A549 (cell line): ENCODE results near the gene FUT3. TPM values are rescaled to one million over a fixed set of nuclear protein-coding genes. Genes with fewer than 3 reads are reported as not detected.

Experiments
- ATAC-seq, 2 experiments: fragments of 200-7000 bp in 1 of 2; fragments of >200 bp in 1 of 2; cut with Nextera tagmentation in 1 of 2; cut with Tn5 transposase in 1 of 2; 3 replicates each; pipeline versions ENCODE4 v1.8.0 to v1.9.1; 2018 to 2020; ENCODE audit warnings: mild to moderate bottlenecking in 1 of 2, moderate library complexity in 1 of 2
- CTCF ChIA-PET: fragments of 300-600 bp; sonication (Branson Sonifier 250); formaldehyde crosslinking; extraction: SDS; loops from one replicate; lab custom pipeline; 2021; ENCODE audit warnings: antibody characterized with exemption, inconsistent platforms; lab: Yijun Ruan, JAX
- POLR2A ChIA-PET: fragments of 350-600 bp; formaldehyde crosslinking; extraction: SDS; loops from one replicate; lab custom pipeline; 2021; ENCODE audit warnings: antibody characterized with exemption, inconsistent platforms; lab: Yijun Ruan, JAX
- DNase-seq, 2 experiments: peaks; one replicate each; pipeline versions ENCODE4 v3.0.0 to v3.0.0-alpha.2; 2011 to 2016; ENCODE audit warnings: low read depth in 1 of 2, low spot score in 1 of 2
- FAIRE-seq: peaks from 2 replicates; lab custom pipeline; 2011; peaks lifted over from hg19 to GRCh38; lab: Jason Lieb, UNC
- H3K27ac ChIP-seq, 2 experiments: fragments of >200 bp; sonication (Bioruptor Twin); formaldehyde crosslinking; 3 replicates each; pipeline ENCODE4 v1.5.1; 2016 to 2017
- H3K4me1 ChIP-seq: fragments of >200 bp; sonication (Bioruptor Twin); formaldehyde crosslinking; 3 replicates; pipeline ENCODE4 v1.6.1; 2016
- H3K4me2 ChIP-seq: fragments of >200 bp; sonication (Bioruptor Twin); formaldehyde crosslinking; 3 replicates; pipeline ENCODE4 v1.6.1; 2016
- H3K4me3 ChIP-seq: fragments of >200 bp; sonication (Bioruptor Twin); formaldehyde crosslinking; 3 replicates; pipeline ENCODE4 v1.5.1; 2016
- H3K9me3 ChIP-seq: fragments of >200 bp; sonication (Bioruptor Twin); formaldehyde crosslinking; 3 replicates; pipeline ENCODE4 v1.6.1; 2016
- CBX2 ChIP-seq: fragments of 200-600 bp; sonication (generic); IDR thresholded peaks from 2 replicates; pipeline ENCODE4 v1.6.1; 2016; ENCODE audit warnings: low read depth, mild to moderate bottlenecking, borderline replicate concordance
- CBX8 ChIP-seq: fragments of 200-600 bp; sonication (generic); IDR thresholded peaks from 2 replicates; pipeline ENCODE4 v1.6.1; 2016
- CHD2 ChIP-seq: fragments of 150-350 bp; IDR thresholded peaks from 2 replicates; pipeline ENCODE4 v1.6.1; 2014; ENCODE audit warnings: low read length; ENCODE audit not compliant: partially characterized antibody
- CHD4 ChIP-seq: fragments of 200-600 bp; sonication (generic); IDR thresholded peaks from 2 replicates; pipeline ENCODE4 v1.6.1; 2016; ENCODE audit warnings: antibody characterized with exemption, mild to moderate bottlenecking, borderline replicate concordance
- CTCF ChIP-seq: fragments of >200 bp; sonication (Bioruptor Twin); formaldehyde crosslinking; IDR thresholded peaks from 3 replicates; pipeline ENCODE4 v1.5.1; 2016
- E2F6 ChIP-seq: IDR thresholded peaks from 2 replicates; pipeline ENCODE4 v1.6.1; 2012; ENCODE audit warnings: low read depth, borderline replicate concordance
- EP300 ChIP-seq, 2 experiments: fragments of >200 bp; sonication (Bioruptor Twin); formaldehyde crosslinking; IDR thresholded peaks; 2 replicates in 1 of 2; 3 replicates in 1 of 2; pipeline ENCODE4 v1.6.1; 2016 to 2017
- FOXS1 ChIP-seq: fragments of 250-450 bp; sonication (Bioruptor Pico); IDR thresholded peaks from 2 replicates; pipeline ENCODE4 v1.5.0; 2020; ENCODE audit warnings: mild to moderate bottlenecking, moderate library complexity
- GATA3 ChIP-seq: IDR thresholded peaks from 2 replicates; pipeline ENCODE4 v1.6.1; 2012; ENCODE audit warnings: borderline replicate concordance
- HDAC2 ChIP-seq: fragments of 200-600 bp; sonication (generic); IDR thresholded peaks from 2 replicates; pipeline ENCODE4 v1.6.1; 2016
- HOXB13 ChIP-seq: fragments of 250-450 bp; sonication (Bioruptor Pico); IDR thresholded peaks from 2 replicates; pipeline ENCODE4 v1.5.0; 2020; ENCODE audit warnings: low read depth, mild to moderate bottlenecking, moderate library complexity
- KDM5A ChIP-seq: fragments of 200-600 bp; sonication (generic); IDR thresholded peaks from 2 replicates; pipeline ENCODE4 v1.6.1; 2016; ENCODE audit warnings: antibody characterized with exemption, mild to moderate bottlenecking
- MAZ ChIP-seq: fragments of 150-350 bp; IDR thresholded peaks from 2 replicates; pipeline ENCODE4 v1.6.1; 2014; ENCODE audit warnings: antibody characterized with exemption, low read depth, low read length, borderline replicate concordance
- MYC ChIP-seq: IDR thresholded peaks from 2 replicates; pipeline ENCODE4 v1.6.1; 2012; ENCODE audit warnings: mild to moderate bottlenecking, inconsistent platforms, low read length, improper control_type of control experiment, borderline replicate concordance
- NR3C1 ChIP-seq: fragments of >200 bp; sonication (Bioruptor Twin); formaldehyde crosslinking; IDR thresholded peaks from 3 replicates; pipeline ENCODE4 v1.6.1; 2017
- PBX3 ChIP-seq: IDR thresholded peaks from 2 replicates; pipeline ENCODE4 v1.6.1; 2012
- POLR2A ChIP-seq: IDR thresholded peaks from 2 replicates; pipeline ENCODE4 v1.6.1; 2012; ENCODE audit warnings: mild to moderate bottlenecking, low read length
- POLR2AphosphoS2 ChIP-seq: conservative IDR thresholded peaks from 2 replicates; pipeline ENCODE4 v1.6.1; 2012; ENCODE audit warnings: low read length, improper control_type of control experiment, inconsistent platforms
- RAD21 ChIP-seq, 2 experiments: fragments of >200 bp in 1 of 2; sonication (Bioruptor Twin) in 1 of 2; formaldehyde crosslinking in 1 of 2; IDR thresholded peaks in 1 of 2; conservative IDR thresholded peaks in 1 of 2; 2 replicates in 1 of 2; 3 replicates in 1 of 2; pipeline ENCODE4 v1.6.1; 2012 to 2018; ENCODE audit warnings: inconsistent platforms in 1 of 2
- RNF2 ChIP-seq: fragments of 200-600 bp; sonication (generic); IDR thresholded peaks from 2 replicates; pipeline ENCODE4 v1.6.1; 2016; ENCODE audit warnings: low read depth, mild to moderate bottlenecking, antibody characterized with exemption, moderate library complexity, borderline replicate concordance
- TFCP2L1 ChIP-seq: fragments of 250-450 bp; sonication (Bioruptor Pico); IDR thresholded peaks from 2 replicates; pipeline ENCODE4 v1.5.0; 2021; ENCODE audit warnings: mild to moderate bottlenecking
- ZC3H11A ChIP-seq: fragments of 450-650 bp; IDR thresholded peaks from 2 replicates; pipeline ENCODE4 v1.6.1; 2014; ENCODE audit warnings: antibody characterized with exemption, mild to moderate bottlenecking
- ZNF302 ChIP-seq: fragments of 250-450 bp; sonication (Bioruptor Pico); IDR thresholded peaks from 2 replicates; pipeline ENCODE4 v1.9.0; 2021; ENCODE audit warnings: inconsistent platforms, mild to moderate bottlenecking, moderate library complexity
- WGBS: methylation state at CpG from one replicate; pipeline ENCODE4 v1.1.6; 2017; ENCODE audit errors: missing lambda C conversion rate; 5-methylcytosine and 5-hydroxymethylcytosine counted together
- polyA plus RNA-seq, 4 experiments: library from polyadenylated mRNA; depleted of rRNA in 3 of 4; stranded (reverse); fragments of >200 nt; fragmentation: RNase III in 1 of 4; extraction: RNeasy Plus Mini Kit Qiagen cat#74134 plus additional on column Dnase treatment in 1 of 4; gene quantifications; 2 replicates in 3 of 4; 3 replicates in 1 of 4; pipeline ENCODE4 v1.2.3, GENCODE V29; 2011 to 2017
- TF ChIP-seq, protein P1 (sequence below): fragments of 250-450 bp; sonication (Bioruptor Pico); IDR thresholded peaks from 2 replicates; pipeline ENCODE4 v1.5.0; 2020; ENCODE audit warnings: low read depth, mild to moderate bottlenecking, moderate library complexity
- TF ChIP-seq, protein P2 (sequence below): fragments of >200 bp; sonication (Bioruptor Twin); formaldehyde crosslinking; IDR thresholded peaks from 2 replicates; pipeline ENCODE4 v1.6.1; 2016
- TF ChIP-seq, protein P3 (sequence below): fragments of 150-350 bp; IDR thresholded peaks from 2 replicates; pipeline ENCODE4 v1.6.1; 2014; ENCODE audit warnings: low read depth, mild to moderate bottlenecking, low read length
- TF ChIP-seq, protein P4 (sequence below): IDR thresholded peaks from 2 replicates; pipeline ENCODE4 v1.6.1; 2012

The FUT3 gene
- polyA plus RNA-seq, 2 of the 4 experiments (the other 2 are of a cell fraction): 0.09 TPM

- CTCF ChIA-PET: interaction anchor here (0.7 to 8.5 kb wide), 5 partner anchors 25 to 1011 kb away, joined by 3 to 74 read pairs (median 3); partner anchors contain the start of gene NRTN
- peak overlapping the region; percentile 64 for H3K4me3 ChIP-seq
- DNase-seq: no peak
- no peaks in the 10 kb centered on the region for H3K9me3 ChIP-seq
- ATAC-seq: no peak
- peak overlapping the region; percentile 89 for H3K4me2 ChIP-seq
- TF ChIP-seq, protein P1, sequence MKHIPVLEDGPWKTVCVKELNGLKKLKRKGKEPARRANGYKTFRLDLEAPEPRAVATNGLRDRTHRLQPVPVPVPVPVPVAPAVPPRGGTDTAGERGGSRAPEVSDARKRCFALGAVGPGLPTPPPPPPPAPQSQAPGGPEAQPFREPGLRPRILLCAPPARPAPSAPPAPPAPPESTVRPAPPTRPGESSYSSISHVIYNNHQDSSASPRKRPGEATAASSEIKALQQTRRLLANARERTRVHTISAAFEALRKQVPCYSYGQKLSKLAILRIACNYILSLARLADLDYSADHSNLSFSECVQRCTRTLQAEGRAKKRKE (CRISPR knock-in tag): no peak
- TF ChIP-seq PBX3 (no peak), FOXS1 (no peak)
- TF ChIP-seq, all 56 proteins: peak for 0
- no peak for FAIRE-seq
- Histone ChIP-seq H3K4me1 (peaks cover 19% of the 10 kb centered on the region), H3K27ac (peak overlapping the region; percentile 91 to 98)
- 88% methylated on average over 33 of the region's 47 CpGs for WGBS
- POLR2A ChIA-PET: interaction anchor here (0.6 to 2.7 kb wide), 22 partner anchors 8 to 437 kb away, joined by 3 to 42 read pairs (median 4); partner anchors contain the start of genes FUT5, FUT6, NDUFA11 and NRTN
Measured at GRCh38 chr19:5828661-5829566, 22.3 kb downstream of the FUT3 start.

- CTCF ChIA-PET: interaction anchor here (0.7 to 8.5 kb wide), 7 partner anchors 24 to 1010 kb away, joined by 3 to 74 read pairs (median 3); partner anchors contain the start of gene NRTN
- peak overlapping the region; percentile 64 for H3K4me3 ChIP-seq
- POLR2A ChIA-PET: interaction anchor here (0.5 to 2.7 kb wide), 32 partner anchors 9 to 438 kb away, joined by 3 to 42 read pairs (median 4); partner anchors contain the start of genes DUS3L, FUT5, FUT6 and NDUFA11
- peaks cover 19% of the 10 kb centered on the region for H3K4me1 ChIP-seq
- 4% methylated on average over 12 of the region's 91 CpGs for WGBS
- ATAC-seq: peak; percentile 73 to 81
- peak; percentile 89 to 93 for DNase-seq
- H3K9me3 ChIP-seq: no peaks in the 10 kb centered on the region
- peak overlapping the region; percentile 91 to 98 for H3K27ac ChIP-seq
- FAIRE-seq: no peak
- H3K4me2 ChIP-seq: peak overlapping the region; percentile 89
- TF ChIP-seq CHD4 (no peak), CBX8 (no peak), MAZ (no peak), RAD21 (conservative IDR thresholded peaks at IDR 0.05 in 1 of 2, IDR thresholded peaks at IDR 0.05 in 1 of 2) (no peak), ZNF302 (CRISPR knock-in tag) (no peak), EP300 (IDR thresholded peaks at IDR 0.05) (no peak), HDAC2 (no peak), CBX2 (no peak), HOXB13 (CRISPR knock-in tag) (no peak), ZC3H11A (no peak), CTCF (no peak), NR3C1 (no peak), RNF2 (no peak), CHD2 (peak; percentile 97), E2F6 (peak; percentile 88; the same call in 1 of the 2 replicates), TFCP2L1 (CRISPR knock-in tag) (0 out of 2 replicates have a peak, but pooled peaks have one; percentile 63), KDM5A (no peak), FOXS1 (no peak), GATA3 (no peak), POLR2A (peak; percentile 96), POLR2AphosphoS2 (no peak), MYC (no peak)
- TF ChIP-seq, protein P2, sequence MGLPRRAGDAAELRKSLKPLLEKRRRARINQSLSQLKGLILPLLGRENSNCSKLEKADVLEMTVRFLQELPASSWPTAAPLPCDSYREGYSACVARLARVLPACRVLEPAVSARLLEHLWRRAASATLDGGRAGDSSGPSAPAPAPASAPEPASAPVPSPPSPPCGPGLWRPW: no peak
- TF ChIP-seq, protein P3, sequence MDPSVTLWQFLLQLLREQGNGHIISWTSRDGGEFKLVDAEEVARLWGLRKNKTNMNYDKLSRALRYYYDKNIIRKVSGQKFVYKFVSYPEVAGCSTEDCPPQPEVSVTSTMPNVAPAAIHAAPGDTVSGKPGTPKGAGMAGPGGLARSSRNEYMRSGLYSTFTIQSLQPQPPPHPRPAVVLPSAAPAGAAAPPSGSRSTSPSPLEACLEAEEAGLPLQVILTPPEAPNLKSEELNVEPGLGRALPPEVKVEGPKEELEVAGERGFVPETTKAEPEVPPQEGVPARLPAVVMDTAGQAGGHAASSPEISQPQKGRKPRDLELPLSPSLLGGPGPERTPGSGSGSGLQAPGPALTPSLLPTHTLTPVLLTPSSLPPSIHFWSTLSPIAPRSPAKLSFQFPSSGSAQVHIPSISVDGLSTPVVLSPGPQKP: no peak
- TF ChIP-seq, protein P4, sequence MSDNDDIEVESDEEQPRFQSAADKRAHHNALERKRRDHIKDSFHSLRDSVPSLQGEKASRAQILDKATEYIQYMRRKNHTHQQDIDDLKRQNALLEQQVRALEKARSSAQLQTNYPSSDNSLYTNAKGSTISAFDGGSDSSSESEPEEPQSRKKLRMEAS: peak; percentile 86
Measured at GRCh38 chr19:5827891-5828660, 23.2 kb downstream of the FUT3 start.
